CD4-positive, alpha-beta T cell treated with Interleukin-1 beta for 1 hour (primary cell): Measurements from ENCODE around the gene CALD1.
"Not testable (repeated sequence)": the region's sequence is repeated elsewhere in the genome, so short reads cannot be mapped to it uniquely, and the experiment has no call there.

Experiments used
- DNase-seq, 2 donors: peaks; one replicate each; pipeline ENCODE4 v3.0.0-alpha.2; 2020 to 2022

CALD1 gene

DNA sequence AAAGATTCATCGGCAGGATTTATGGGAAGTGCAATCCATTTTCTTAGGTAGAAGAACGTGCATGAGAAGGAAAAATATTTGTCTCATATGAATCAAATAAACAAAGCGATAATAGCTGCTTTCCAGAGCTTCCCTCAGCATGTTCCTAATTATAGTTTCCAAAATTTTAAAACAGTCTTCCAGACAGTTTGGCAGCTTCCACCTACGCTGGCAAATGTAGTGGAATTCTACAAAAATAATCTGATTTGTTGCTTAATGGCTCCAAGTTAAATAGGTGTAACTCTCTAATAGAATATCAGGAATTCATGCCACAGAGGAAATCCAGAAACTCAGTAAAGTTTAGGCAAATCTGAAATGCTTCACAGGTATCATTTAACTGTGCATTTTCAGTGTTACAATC is 183.6 kb downstream of the CALD1 start:
- DNase-seq = no peak

DNA sequence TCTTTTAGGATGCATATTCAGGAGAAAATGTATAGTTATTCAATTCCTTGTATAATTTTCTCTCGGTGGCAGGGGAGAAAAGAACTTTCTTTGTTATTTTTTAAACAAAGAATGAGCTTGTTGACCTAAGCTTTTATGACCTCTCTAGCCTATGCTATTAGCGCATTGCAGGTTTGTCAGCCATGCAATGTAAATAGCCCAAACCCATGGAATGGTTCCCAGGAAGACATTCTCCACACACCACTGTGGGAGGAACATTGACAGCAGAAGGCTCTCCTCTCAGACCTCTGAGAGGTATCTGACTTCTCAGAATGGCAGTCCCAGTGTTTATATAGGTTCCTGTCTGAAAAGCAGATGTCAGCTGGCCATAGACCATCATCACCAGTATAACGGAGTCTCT is 187.3 kb downstream of the CALD1 start:
- no peak for DNase-seq

DNA sequence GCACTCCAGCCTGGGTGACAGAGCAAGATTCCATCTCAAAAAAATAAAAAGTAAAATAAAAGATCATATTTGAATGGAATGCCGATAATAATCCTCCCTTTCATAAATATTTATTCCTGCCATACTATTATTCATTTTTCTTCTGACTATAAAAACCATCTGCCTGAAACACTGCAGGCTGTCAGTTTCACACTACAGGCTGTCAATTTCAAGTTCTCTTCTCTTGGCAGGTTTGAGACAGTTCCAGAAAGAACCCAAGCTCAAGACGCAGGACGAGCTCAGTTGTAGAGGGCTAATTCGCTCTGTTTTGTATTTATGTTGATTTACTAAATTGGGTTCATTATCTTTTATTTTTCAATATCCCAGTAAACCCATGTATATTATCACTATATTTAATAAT is 188.7 kb downstream of the CALD1 start:
- DNase-seq = no peak

DNA sequence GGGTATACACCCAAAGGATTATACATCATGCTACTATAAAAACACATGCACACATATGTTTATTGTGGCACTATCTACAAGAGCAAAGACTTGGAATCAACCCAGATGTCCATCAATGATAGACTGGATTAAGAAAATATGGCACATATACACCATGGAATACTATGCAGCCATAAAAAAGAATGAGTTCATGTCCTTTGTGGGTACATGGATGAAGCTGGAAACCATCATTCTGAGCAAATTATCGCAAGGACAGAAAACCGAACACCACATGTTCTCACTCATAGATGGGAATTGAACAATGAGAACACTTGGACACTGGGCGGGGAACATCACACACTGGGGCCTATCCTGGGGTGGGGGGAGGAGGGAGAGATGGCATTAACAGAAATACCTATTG is 202.2 kb downstream of the CALD1 start:
- DNase-seq = not testable (repeated sequence)

DNA sequence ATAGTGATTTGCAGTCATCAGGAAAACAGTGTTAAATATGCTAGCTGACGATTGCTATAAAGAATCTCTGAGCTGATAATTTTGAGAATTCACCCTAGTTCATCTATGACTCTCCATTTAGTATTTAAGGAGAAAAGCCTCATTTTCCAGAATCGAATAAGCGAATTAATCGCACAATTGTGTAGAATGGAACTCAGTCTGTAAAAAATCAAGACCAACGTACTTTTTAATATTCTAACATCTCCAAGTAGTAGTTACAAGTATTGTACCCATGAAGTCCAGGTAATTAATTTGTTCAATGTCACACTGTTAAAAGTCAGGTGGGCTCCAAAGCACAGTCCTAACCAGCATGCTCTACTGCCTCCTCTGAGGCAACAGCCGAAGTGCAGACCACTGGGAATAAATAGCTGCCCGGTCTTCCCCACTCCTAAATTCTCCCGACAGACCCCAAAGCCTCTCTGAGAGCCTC is 206.5 kb downstream of the CALD1 start:
- DNase-seq = no peak

DNA sequence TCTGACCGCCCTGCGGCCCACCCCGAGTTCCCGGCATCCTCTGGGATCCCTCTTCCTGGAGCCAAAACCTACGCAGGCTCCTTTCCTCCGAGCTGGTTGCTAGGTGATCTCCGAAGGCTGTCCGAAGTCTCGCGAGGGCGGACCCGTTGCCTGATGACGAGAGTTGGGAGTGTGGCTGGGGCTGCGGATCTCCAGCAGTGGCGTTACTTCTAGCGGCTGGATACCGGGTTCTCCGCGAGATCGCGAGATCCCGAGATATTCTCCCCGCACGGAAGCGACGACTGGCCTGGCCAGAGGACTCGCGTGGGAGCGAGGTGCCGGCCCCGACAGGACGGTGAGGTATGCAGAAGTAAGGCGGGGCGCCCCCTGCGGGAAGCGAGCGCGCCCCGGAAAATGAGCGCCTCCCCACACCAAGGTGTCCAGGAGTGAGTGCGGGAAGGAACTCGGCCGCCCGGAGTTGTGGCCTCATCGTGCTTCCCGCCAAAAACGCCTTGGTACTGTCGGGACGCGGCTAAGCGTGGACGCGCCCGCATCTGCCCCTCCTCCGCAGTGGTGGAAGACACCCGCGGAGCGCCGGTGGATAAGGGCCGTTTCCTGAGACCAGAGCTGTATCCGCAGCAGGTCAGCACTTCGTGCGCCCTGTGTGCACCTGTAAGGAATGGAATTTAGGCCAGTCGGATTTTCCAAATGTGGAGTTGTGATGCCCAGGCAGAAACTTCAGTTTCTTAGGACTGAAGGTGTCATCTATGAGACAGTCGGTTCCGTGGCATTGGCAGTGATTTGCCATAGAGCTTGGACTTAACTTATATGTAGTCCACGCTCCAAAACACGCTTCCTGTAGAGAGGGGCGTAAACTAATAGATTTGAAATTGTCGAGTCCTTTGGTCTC is 207.2 kb downstream of the CALD1 start, which contains the start of gene AGBL3:
Gene AGBL3, plus strand, starts transcription at position 146 of the 889 bp plus-strand sequence. CDS start 1,426 bp downstream, outside the sequence.
- peak; percentile 90 to 91 for DNase-seq

DNA sequence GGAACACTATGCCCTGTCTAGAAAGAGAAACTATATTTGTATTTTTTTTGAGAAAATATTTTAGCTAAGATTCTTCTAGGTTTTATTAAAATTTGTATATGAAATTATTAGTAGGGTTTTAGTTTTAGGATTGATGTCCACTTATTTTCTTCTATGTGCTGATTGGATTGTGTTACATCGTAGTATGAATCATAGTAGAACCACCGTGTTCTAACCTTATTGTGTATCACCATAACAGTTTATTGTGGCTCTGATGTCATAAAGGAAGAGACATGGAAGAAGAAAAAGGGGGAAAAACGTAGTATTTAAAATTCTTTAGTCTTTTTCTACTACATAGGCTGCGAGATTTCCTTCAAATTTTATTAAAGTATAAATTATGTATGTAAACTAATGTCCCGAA is 208.7 kb downstream of the CALD1 start:
- no peak for DNase-seq

DNA sequence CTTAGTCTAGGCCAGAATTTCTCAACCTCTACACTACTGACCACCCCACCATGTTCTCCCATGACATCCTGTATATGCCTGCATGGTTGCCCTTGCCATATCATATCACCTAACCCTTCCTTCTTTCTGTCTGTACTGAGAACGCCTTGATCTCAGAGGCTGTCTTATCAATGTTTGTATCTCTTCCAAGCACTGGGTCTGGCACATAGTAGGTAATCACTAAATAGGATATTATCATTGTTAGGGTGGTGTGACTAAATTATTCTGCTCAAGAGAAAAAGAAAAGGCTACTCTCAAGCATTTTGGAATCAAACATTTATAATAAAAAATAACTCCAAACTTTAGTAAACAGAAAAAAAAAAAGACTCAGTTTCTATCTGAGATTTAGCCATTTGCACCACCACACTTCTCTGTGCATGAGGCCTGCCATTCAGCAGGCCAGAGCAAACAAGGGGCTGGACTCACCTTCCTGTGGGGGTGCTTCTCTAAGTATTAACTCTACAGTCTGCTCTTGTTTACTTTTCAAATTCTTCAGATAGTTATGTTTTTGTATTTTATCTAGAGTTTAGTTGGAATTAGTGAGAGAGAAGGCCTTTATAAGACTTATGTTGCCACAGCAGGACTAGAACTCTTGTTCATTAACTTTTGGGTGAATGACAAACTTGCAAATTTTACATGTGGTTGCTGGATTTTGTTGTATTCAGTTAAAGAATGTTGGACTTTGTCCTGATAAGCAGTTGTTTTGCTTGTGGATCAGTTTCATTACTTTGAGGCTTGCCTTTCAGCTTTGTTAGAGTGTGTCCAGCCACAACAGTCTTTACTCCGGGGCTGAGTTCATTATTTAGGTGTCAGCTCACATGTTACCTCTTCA is 212.3 kb downstream of the CALD1 start:
- DNase-seq = no peak

DNA sequence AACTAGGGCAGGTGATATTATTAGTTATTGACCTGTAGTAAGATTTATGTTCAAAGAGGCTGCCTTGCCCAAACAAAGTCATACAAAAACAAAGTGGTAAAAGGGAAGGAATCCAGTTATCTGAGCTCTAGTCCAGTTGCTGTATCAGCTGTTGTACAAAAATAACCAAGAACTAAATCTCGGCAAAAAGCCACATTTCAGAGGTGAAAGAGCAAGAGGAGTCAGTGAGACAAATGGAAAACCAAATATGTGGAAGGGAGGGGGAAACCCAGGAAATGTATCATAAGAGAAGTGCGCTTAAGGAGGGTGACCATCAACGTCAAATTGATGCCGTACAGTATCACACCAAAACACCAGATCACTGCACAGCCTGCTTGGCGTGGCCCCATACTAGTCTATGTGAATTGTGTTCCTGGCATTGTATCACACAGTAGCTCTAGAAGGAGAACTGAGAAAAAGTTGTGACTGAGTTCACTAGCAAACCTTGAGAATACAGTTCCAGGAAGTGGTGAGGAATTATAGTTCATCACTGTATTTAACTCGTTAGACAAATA is 213.3 kb downstream of the CALD1 start:
- DNase-seq = peak; percentile 14 to 21

DNA sequence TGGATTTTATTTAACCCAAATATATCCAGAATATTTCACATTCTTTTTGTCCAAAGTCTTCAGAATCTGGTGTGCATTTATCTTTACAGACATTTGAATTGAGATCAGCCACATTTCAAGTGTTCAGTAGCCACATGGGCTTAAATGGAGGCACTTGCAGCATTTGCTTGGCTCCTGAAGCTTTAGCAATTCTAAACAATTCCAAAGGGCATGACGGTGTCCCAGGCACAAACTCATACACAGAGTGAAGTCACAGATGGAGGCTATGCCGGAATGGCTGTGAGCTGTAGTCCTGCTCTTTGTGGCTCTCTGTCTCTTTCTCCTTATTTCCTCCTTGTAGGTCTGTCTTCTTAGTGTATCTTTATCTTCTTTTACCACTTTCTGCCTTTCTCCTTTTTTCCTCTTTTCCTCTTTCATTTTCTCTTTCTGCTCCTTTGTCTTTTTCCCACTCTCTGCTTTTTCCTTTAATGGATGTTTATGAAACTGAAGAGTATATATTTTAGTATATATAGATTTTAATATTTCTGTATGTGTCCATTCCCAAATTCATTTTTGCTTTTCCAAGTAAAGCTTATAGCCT is 214.5 kb downstream of the CALD1 start:
- DNase-seq = no peak

DNA sequence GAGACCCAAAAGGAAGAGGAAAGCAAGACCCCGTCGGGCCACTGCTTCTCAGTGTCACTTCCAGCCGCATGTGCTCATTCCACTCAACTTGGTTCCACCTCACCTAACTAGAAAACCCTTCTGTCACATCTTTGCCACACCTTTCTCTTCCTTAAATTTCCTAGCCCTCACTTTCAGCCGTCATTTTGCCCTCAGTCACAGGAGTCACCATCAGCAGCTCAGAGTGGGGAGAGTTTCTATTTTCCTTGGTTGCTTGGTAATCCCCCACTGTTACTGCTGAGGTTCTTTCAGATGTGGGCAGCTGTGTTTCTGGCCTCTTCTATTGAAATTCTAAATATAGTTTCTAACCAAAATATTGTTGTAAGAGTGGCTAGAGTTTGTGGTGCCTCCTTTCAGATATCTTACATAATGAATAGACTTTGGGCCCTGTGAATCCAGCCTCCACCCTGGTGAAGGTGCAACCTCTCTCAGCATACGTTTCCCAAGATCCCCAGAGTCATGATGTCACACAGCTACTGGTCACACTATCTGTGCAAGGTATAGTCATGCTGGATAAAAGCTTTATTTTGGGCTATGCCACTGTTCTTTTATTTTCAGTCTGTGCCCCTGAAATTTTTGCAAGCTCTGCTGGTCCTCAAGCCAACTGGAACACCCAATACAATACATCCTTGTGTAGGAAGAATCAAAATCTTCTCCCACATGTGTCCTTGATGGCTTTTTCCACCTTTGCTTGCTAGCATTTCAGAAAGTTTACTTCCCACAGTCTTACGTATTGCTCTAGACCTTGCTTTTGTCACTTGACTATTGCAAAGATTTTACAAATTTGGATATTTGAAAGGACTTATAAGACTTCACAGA is 216.0 kb downstream of the CALD1 start:
- DNase-seq = peak; percentile 44 to 46

DNA sequence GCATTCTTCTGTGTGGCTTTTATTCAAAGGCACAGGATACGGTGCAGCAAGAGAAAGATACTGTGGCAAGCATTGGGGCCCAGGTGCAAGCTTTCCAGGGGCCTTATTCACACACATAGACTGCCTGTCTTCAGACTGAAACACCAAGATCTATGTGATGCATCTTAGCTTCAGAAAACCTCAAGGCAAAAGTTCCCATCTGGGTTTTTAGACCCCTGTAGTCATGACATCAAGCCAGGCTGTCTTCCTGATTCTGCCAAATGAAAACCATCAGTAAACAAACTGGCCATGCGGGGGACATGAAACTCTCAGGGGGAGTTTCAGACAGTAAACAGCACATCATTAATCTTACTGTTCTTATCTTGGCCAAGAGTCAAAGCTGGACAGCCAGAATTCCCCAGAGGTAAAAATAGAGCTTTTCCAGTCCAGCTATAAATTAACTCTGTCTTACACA is 216.7 kb downstream of the CALD1 start:
- peak in 1 of 2 donors; percentile 2 for DNase-seq

DNA sequence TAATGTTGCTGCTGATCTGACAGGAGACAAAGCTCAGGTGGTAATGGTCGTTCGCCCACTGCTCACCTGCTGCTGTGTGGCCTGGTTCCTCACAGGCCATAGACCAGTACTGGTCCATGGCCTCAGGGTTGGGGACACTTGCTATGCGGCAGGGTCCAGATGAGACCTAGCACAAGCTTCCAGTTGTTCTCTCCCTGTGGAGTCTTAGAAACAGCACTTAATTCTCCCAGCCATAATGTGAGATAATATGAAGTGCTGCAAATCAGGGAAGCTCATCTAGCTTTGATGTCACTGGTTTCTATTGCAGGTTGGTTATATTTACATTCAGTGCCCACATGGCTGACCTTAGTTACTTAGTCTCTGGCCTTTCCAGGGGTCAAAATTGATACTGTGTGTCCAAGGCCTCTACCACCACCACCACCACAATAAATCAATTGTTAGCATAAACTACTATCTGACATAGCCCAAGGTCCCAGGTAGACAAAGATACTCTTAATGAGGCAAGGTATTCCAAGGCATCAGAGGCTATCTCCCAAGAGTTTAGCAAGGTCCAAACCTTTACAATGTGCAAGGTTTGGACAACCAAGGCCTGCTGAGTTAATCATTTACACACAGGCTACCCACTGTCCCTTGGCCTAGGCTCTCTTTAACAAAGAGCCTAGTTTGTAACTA is 217.9 kb downstream of the CALD1 start:
- DNase-seq = no peak

DNA sequence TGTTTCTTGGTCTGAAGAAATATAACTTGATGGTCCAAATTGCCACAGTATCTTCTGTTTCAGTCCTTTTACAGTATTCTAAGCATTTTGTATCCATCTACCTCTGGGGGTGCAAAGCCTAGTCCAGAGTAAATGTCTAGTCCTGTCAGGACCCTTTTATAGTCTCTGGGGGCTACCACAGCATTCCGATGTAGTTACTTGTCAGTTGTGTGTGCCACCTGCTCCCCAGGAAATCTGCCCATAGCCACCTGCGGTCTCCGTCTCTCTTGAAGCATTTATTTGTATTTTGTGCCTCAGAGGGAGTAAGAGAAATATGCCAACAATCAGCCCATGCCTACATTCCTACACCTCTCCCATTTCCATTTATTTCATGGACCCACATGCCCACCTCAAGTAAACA is 219.7 kb downstream of the CALD1 start:
- no peak for DNase-seq

DNA sequence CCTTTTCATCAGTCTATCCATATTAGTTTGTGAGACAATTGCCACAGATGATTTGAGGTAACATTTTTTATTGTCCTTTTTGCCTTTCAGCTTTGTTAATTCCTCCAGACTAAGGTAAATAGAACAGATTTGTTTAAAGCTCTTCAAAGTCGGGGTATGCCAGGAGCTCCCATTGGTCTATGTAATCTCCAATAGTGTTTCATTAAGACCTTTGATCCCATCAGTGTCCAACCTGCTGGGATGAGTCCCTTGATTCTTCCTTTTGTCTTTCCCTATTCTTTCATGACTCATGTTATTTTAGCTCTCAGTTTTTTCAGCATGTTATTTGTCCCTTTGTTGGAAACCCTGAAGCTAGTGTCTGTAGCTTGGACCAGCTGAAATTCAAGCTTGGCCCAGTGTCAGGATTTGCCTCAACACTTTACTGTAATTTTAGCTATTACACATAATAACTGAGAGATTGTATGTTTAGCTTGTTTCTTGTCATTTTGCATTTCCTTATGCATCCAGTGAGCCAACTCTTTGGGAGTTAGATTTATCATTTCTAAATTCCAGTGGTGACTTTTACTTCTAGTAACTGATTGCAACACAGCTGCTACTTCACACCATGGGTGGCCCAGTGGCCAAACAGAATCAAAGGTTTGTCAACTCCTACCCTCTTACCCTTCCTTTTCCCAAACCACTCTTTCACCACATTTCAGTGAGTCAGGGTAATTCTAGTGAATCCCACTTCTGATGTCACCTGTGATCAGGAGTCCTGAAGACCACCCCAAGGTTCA is 222.1 kb downstream of the CALD1 start:
- no peak for DNase-seq

DNA sequence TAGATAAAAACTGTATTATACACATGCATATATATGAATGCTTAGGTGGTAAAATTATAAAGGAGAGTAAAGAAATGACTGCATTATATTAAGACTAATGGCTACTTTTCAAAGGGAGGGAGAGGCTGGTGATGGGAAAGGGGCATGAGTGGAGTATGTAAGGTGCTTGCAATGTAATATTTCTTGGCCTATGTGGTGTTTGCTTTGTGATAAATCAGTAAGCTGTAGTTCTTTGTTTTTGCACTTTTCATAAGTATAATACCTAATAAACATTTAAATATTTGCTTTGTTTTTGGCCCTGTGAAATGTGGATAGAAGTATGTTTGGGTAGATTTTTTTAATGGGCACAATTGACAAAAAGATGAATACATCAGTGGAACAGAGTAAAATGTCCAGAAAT is 232.8 kb downstream of the CALD1 start:
- DNase-seq = no peak
